Neural progenitor cell (in vitro differentiated cells): Measurements from ENCODE around the gene GRIN2B.

Experiments used
- EZH2phosphoT487 ChIP-seq: fragments of 200-600 bp; sonication (generic); IDR thresholded peaks from 2 replicates; pipeline ENCODE4 v1.6.1; 2017; ENCODE audit warnings: antibody characterized with exemption
- TF ChIP-seq, protein P1 (sequence below): fragments of 200-600 bp; sonication (generic); IDR thresholded peaks from 2 replicates; pipeline ENCODE4 v1.5.1; 2017; ENCODE audit warnings: antibody characterized with exemption, mild to moderate bottlenecking

DNA sequence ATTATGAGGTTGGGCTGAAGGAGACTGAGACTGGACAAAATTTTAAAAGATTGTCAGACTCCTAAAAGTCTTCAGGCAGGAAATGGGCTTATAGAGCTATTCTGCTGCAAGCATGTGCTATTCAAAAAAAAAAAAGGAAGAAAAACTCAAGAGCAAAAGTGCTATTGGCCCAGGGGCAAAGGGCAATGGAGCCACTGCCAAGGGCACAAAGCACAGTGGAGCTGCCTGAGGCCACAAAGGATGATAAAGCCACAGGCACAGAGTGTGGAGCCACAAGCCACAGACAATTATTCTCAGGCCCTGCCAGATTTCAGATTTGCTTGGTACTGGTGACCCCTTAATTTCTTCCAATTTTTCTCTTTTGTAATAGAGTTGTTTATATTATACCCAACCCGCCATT lies 29.6 kb upstream of the GRIN2B start:
- TF ChIP-seq EZH2phosphoT487, result no peak
- TF ChIP-seq, protein P1, sequence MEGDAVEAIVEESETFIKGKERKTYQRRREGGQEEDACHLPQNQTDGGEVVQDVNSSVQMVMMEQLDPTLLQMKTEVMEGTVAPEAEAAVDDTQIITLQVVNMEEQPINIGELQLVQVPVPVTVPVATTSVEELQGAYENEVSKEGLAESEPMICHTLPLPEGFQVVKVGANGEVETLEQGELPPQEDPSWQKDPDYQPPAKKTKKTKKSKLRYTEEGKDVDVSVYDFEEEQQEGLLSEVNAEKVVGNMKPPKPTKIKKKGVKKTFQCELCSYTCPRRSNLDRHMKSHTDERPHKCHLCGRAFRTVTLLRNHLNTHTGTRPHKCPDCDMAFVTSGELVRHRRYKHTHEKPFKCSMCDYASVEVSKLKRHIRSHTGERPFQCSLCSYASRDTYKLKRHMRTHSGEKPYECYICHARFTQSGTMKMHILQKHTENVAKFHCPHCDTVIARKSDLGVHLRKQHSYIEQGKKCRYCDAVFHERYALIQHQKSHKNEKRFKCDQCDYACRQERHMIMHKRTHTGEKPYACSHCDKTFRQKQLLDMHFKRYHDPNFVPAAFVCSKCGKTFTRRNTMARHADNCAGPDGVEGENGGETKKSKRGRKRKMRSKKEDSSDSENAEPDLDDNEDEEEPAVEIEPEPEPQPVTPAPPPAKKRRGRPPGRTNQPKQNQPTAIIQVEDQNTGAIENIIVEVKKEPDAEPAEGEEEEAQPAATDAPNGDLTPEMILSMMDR, result no peak
